CD4-positive, alpha-beta T cell treated with Interferon alpha-2 for 1 hour (primary cell): ENCODE measurements around the gene ACTG1.

Experiments
- DNase-seq, 2 donors: peaks; one replicate each; pipeline ENCODE4 v3.0.0-alpha.2; 2020 to 2022

ACTG1 gene

DNA sequence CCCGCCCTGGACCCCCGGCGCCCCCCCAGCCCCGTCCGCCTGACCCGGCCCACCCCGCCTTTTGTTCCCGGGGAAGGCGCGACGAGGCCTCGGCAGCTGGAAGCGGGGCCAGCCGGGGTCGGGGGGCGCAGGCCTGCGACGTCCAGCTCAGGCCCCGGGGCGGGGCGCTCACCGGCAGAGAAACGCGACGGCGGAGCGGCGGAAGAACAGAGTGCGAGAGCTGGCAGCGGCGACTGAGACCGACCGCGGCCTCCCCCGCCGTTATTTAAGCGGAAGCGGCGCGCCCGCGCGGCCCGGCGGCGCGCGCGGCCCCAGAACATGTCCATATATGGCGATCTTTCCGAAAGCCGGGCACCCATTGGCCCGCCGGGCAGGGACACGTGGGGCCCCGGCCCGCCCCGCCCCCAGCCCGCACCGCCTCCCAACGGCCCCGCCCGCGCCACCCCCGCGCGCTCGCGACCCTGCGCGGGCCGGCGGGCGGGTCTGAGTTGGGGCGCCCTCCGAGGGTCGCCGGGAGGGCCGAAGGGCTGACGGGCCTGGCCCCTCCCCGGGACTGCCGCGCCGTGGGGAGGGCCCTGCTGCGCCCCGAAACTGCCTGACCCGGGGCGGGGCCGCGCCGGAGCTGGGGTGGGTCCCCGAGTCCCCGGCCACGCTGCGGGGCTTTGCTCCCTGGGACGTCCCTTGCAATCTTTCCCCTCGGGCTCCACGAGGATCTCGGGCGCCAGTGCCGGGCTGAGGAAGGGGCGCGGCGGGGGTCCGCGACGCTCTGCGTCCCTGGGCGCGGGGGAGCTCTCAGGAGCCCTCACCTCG, at the start of gene ACTG1:
Gene ACTG1, minus strand, starts transcription at position 238 of the 810 bp plus-strand sequence. CDS start 445 bp downstream, outside the sequence.
- peak; percentile 94 to 96 for DNase-seq

DNA sequence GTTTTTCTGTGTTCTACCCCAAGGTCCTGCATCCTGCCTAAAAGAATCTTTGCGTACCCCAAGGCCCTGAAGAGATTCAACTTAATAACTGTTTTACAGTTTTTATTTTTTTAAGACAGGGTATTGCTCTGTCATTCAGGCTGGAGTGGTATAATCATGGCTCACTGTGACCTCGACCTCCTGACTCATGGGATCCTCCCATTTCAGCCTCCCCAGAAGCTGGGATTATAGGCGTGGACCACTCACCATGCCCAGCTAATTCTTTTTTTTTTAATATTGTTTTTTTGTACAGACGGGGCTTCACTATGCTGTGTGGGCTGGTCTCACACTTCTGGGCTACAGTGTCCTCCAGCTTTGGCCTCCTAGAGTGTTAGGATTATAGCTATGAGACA, 48.9 kb upstream of the ACTG1 start:
- DNase-seq = no peak

- no peak for DNase-seq
Observed at GRCh38 chr17:81558941-81559806, 46.6 kb upstream of the ACTG1 start.

DNA sequence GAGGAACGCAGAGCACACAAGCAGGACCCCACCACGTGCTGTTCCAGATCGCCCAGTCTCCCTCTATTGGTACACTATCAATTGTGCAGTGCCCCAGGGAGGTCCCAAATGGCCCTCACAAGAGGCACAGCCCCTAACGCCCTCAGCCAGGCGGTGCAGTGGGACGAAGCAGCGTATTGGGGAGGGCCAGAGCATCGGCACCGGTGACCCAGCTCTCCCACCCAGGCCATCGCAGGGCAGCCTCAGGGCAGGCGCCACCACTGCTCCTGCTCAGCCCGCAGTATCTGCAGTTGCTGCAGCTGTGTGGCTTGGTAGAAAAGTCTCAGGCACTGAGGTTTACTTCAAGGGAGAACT, 45.5 kb upstream of the ACTG1 start:
- DNase-seq = no peak

DNA sequence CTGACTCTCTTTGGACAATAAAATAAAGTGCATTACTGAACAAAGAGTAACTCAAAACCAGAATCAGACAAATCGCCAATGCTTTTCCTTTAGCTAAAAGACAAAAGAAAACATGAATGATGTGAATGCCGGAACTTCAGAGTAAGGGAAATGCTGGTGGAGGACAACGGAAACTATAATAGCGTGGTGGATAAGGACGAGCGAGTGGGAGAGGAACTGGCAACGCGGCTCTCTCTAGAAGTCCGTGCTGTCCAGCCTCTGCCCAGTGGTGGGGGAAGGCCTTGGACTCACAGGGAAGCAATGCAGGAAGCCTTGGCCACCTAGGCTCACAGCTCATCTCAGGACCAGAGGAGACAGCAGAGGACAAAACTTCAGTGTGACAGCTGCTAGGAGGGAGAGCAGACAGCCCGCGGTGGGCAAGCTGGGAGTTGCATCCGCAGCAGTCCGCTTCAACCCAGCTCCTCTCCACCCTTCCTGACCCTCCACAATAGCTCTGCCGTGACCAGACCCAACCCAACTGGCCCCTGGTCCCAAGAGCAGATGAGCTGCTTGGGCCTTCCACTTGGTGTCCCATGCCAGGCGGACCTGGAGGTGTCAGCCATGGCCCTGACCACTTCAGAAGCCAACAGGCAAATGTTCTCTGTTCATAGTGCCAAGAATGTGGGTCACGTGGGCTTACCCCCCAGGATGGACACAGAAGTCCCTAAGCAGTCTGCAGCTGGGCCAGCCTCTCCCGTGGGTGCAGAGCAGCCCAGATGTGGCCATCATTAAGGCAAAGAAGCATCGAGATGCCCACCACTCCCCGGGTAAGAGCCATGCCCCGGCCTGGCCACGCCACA, 44.9 kb upstream of the ACTG1 start:
- no peak for DNase-seq

DNA sequence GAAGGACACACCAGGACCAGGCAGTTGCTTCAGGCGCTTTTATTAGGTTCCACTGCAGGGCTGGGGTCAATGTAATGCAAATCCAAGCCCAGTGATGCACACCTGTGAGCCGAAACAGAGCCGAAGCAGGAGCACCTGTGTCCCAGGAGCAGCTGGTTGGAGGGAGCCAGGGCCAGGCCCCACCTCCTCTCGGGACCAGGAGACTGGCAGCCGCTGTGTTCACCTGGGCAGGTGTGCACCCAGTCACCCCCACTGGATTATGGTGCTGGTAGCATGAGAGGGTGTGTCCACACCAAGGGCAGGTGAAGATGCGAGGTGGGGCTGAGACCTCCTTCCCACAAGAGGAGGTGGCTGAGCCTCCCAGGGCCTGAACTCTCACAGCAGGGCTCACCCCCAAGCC, 44.3 kb upstream of the ACTG1 start:
- DNase-seq = no peak

GRCh38 chr17:81556175-81556691, 43.6 kb upstream of the ACTG1 start:
- DNase-seq = no peak

DNA sequence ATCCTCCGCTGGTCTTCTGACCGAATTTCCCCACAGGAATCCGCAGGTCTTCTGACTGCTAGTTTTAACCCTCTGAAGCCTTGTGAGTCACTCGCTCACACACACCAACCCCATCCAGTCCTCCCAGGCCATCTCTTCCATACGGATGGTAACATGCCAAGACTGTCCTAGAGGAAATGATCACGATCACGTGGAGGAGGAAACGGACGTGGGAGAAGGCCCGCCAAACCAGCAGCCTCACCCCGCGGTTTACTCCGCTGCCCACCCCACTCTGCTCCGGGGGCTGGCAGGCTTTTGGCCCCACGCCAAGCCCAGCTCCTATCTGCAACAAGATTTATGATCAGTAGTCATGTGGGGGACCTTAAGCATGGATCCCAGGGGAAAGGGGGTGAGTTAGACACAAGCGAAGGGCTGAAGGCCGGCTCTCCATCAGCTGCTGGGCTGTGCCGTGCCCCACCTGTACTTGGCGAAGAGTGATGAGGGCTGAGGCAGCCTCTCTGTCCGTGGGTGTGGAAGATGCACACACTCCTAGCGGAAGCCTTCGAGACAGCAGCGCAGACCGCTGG, 41.1 kb upstream of the ACTG1 start:
- DNase-seq = no peak

GRCh38 chr17:81553018-81553615, 40.5 kb upstream of the ACTG1 start:
- DNase-seq = peak; percentile 67 to 81

DNA sequence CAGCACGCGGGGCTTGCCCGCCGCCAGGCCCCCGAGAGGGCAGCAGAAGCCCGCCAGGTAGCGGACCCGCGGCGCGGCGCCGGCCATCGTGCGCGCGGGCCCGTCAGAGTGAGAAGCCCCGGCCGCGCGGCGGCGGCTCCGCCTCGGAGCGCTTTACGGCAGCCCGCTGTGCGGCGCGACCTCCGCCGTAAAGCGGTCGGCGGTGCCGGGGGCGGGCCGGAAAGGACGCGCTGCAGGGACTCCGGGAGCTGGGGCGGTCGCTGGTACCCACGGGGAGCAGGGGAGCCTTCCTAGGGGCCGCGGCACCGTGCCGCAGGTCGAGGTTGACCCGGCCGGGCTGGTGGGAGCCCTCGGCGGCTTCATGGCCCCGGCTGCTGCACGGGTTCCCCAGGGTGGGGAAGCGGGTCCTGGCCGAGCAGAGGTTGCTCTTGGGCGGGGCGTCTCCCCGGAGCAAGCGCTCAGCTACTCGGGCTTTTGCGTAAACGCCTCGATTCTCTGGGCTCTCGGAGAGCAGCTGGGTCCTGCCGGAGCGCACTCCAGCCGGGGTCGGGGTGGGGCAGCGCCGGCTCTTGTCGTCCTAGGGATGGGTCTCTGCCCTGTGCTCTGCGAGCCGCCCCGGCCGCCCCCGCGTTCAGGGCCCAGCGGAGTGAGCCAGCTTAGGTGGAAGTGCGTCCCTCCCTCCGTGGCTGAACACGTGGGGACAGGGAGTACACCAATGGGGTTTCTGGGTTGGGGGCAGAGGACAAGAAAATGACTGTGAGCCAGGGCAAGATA, 39.8 kb upstream of the ACTG1 start, which contains the start of gene FAAP100:
Gene FAAP100, minus strand, starts transcription at position 110 of the 774 bp plus-strand sequence. Its CDS starts 23 bp downstream, at position 87.
- peak; percentile 72 to 86 for DNase-seq

GRCh38 chr17:81551458-81552243, 39.1 kb upstream of the ACTG1 start:
- DNase-seq = peak in 1 of 2 donors; percentile 12

- DNase-seq = no peak
Observed at GRCh38 chr17:81550830-81551457, 38.3 kb upstream of the ACTG1 start.

GRCh38 chr17:81550285-81550684, 37.7 kb upstream of the ACTG1 start:
- no peak for DNase-seq

- no peak for DNase-seq
Observed at GRCh38 chr17:81549826-81550225, 37.2 kb upstream of the ACTG1 start.

DNA sequence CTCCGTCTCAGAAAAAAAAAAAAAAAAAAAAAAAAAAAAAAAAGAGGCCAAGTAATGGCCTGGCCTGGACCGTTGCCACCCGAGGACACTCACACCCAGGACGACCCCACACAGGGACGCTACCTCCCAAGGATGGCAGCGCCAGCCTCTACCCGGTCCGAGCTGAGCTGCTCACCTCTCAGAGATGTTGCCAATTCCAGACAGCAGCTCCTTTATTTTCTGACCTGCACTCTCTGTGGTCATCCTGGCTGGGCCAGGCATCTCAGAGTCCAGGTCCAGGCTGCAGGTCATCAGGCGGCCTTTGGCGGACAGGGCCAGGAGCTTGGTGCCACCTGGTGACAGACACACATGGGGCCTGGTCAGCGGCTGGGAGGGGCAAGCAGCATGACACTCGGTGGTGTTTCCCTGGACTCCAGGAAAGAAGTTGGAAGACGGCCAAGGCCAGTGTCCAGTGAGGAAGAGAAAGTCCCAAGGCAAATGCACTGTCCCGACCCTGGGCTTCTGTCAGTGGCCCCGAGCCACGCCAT, 36.5 kb upstream of the ACTG1 start:
- DNase-seq = no peak

DNA sequence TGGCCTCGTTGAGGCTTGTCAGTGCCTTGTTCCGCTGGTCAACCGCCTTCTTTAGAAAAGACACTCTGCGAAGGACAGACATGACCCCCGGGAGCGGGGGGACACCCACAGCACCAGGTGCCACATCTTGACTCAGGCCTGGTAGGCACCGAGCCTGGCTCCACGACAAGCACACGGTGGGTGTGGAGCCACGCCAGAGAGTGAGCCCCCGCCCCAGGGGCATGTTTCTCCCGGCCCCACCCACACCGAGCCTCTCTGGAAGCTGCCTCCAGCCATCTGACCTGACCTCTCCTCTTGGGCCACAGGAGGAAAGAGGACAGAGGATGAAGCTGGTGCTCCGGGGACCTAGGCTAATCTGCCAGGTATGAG, 35.0 kb upstream of the ACTG1 start:
- DNase-seq = no peak

DNA sequence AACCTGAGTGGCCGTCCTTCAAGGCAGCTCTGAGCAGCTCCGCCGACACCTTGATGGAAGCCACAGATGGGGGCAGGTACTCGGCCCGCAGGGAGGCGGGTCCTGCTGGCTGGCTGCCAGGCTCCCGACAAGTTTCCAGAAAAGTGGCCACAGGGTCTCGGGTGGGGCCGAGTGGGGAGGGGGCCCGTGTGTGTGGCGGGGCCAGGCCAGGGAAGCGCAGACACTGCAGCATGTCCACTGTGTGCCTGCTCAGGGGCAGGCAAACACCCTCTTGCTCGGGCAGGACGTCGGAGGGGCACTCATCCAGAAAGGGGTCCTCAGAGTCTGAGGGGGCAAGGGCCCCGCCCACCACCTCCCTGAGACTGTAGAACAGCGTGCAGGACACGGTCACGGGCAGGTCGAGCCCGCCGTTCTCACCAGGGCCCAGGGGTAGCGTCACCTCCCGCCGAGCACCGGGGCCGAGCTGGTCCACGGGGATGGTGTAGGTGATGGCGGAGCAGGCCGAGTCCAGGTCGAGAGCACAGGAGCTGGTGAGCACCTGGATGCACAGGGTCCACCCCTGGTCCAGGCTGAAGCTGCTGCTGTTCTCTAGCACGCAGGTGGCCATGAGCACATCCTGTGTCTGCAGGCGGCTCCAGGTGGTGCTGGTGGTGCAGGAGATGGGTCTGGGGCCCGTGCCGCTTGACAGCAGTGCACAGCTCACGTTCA, 34.5 kb upstream of the ACTG1 start:
- no peak for DNase-seq

DNA sequence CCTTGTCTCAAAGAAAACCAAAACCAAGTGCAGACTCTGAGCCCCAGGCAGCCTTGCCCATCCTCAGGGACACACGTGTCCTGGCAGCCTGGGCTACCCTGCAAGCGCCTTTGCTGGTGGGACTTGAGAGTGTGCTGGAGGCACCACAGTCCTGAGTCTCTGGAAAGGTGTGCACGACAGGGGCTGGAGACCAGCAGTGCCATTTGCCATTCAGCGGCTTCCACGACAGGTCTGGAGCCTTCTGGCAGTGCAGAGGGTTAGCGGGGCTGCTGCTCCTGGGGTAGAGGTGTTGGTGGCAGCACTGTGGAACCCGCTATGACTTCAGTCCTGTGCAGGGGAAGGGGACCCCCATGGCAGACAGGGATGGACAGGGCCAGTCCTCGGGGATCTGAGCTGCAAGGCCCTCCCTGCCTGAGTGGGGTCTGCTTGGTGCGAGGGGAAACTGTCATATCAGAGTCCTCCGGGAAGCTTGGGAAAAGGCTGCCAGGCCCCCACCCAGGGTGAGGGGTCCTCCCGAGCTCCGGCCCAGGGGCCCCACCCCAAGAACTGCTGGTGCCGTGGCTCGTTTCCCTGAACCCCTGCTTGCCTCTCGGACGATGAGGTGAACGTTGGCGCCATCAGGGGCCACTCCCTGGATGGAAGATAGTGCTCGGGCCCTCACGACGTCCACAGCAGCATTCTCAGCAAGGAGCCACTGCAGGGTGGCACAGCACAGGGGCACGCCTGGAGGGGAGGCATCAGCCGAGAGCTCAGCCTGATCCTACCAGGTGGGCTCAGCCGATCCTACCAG, 32.8 kb upstream of the ACTG1 start:
- DNase-seq = no peak
